IMR-90 (cell line): Measurements from ENCODE around the gene RAB27A.

ENCODE experiments used
- BHLHE40 ChIP-seq: fragments of 150-350 bp; IDR thresholded peaks from 2 replicates; pipeline ENCODE4 v1.6.1; 2016; ENCODE audit warnings: mild to moderate bottlenecking, low read depth, low read length
- CHD1 ChIP-seq: IDR thresholded peaks from 2 replicates; pipeline ENCODE4 v1.6.1; 2012; ENCODE audit warnings: low read depth, low read length, improper control_type of control experiment
- MXI1 ChIP-seq: IDR thresholded peaks from 2 replicates; pipeline ENCODE4 v1.6.1; 2012; ENCODE audit warnings: low read depth, mild to moderate bottlenecking, low read length, moderate library complexity, borderline replicate concordance
- NFE2L2 ChIP-seq: fragments of 150-350 bp; IDR thresholded peaks from 2 replicates; pipeline ENCODE4 v1.6.1; 2016; ENCODE audit warnings: low read depth, mild to moderate bottlenecking, low read length
- POLR2A ChIP-seq: IDR thresholded peaks from 2 replicates; pipeline ENCODE4 v1.6.1; 2012; ENCODE audit warnings: mild to moderate bottlenecking, low read depth, low read length
- RAD21 ChIP-seq: IDR thresholded peaks from 2 replicates; pipeline ENCODE4 v1.6.1; 2012; ENCODE audit warnings: low read length, improper control_type of control experiment
- RCOR1 ChIP-seq: IDR thresholded peaks from 2 replicates; pipeline ENCODE4 v1.6.1; 2012; ENCODE audit warnings: mild to moderate bottlenecking, low read length, improper control_type of control experiment; ENCODE audit not compliant: insufficient replicate concordance
- RFX5 ChIP-seq: IDR thresholded peaks from 2 replicates; pipeline ENCODE4 v1.8.0; 2012; ENCODE audit warnings: low read depth, mild to moderate bottlenecking, low read length, moderate library complexity
- SMC3 ChIP-seq: fragments of 150-350 bp; IDR thresholded peaks from 2 replicates; pipeline ENCODE4 v1.6.1; 2016; ENCODE audit warnings: low read depth, mild to moderate bottlenecking, antibody characterized with exemption, low read length, moderate library complexity
- TF ChIP-seq, protein P1 (sequence below): fragments of 150-350 bp; IDR thresholded peaks from 2 replicates; pipeline ENCODE4 v1.6.1; 2017; ENCODE audit warnings: mild to moderate bottlenecking, antibody characterized with exemption, low read length, low read depth
- TF ChIP-seq, protein P2 (sequence below): conservative IDR thresholded peaks from 2 replicates; pipeline ENCODE4 v1.5.1; 2012; ENCODE audit warnings: mild to moderate bottlenecking, low read depth, low read length, improper control_type of control experiment
- TF ChIP-seq, protein P3 (sequence below): fragments of 150-350 bp; IDR thresholded peaks from 2 replicates; pipeline ENCODE4 v1.6.1; 2016; ENCODE audit warnings: low read depth, mild to moderate bottlenecking, low read length, moderate library complexity, borderline replicate concordance

DNA sequence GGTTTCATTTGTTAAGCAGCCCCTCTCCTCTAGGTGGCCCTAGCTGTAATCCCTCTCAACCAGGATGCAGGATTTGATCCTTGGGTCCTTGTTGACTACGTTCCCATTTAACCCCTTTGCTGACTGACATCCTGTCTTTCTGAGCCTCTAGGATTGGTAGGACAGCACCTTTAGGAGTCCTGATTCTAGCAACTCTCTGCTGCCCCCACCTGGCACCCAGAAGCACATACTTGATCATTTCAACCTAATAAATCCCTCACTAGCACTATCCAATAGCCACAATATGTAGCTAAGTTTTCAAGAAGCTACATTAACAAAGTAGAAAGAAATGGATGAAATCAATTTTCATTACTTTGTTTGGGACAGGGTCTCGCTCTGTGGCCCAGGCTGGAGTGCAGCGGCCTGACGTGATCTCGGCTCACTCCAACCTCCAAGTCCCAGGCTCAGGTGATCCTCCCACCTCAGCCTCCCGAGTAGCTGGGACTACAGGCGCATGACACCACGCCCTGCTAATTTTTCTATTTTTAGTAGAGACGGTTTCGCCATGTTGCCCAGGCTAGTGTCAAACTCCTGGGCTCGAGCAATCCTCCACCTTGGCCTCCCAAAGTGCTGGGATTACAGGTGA, 121.2 kb downstream of the RAB27A start:
- TF ChIP-seq, protein P1, sequence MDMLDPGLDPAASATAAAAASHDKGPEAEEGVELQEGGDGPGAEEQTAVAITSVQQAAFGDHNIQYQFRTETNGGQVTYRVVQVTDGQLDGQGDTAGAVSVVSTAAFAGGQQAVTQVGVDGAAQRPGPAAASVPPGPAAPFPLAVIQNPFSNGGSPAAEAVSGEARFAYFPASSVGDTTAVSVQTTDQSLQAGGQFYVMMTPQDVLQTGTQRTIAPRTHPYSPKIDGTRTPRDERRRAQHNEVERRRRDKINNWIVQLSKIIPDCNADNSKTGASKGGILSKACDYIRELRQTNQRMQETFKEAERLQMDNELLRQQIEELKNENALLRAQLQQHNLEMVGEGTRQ: no peak
- TF ChIP-seq MXI1 (no peak), POLR2A (no peak), RAD21 (peak; percentile 49), NFE2L2 (no peak), CHD1 (no peak), BHLHE40 (no peak), RFX5 (no peak), SMC3 (peak; percentile 47), RCOR1 (no peak)
- TF ChIP-seq, protein P2, sequence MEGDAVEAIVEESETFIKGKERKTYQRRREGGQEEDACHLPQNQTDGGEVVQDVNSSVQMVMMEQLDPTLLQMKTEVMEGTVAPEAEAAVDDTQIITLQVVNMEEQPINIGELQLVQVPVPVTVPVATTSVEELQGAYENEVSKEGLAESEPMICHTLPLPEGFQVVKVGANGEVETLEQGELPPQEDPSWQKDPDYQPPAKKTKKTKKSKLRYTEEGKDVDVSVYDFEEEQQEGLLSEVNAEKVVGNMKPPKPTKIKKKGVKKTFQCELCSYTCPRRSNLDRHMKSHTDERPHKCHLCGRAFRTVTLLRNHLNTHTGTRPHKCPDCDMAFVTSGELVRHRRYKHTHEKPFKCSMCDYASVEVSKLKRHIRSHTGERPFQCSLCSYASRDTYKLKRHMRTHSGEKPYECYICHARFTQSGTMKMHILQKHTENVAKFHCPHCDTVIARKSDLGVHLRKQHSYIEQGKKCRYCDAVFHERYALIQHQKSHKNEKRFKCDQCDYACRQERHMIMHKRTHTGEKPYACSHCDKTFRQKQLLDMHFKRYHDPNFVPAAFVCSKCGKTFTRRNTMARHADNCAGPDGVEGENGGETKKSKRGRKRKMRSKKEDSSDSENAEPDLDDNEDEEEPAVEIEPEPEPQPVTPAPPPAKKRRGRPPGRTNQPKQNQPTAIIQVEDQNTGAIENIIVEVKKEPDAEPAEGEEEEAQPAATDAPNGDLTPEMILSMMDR: peak; percentile 70
- TF ChIP-seq, protein P3, sequence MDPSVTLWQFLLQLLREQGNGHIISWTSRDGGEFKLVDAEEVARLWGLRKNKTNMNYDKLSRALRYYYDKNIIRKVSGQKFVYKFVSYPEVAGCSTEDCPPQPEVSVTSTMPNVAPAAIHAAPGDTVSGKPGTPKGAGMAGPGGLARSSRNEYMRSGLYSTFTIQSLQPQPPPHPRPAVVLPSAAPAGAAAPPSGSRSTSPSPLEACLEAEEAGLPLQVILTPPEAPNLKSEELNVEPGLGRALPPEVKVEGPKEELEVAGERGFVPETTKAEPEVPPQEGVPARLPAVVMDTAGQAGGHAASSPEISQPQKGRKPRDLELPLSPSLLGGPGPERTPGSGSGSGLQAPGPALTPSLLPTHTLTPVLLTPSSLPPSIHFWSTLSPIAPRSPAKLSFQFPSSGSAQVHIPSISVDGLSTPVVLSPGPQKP: no peak
